HFFc6 (cell line): ENCODE measurements around the gene SMO. TPM values are rescaled to one million over a fixed set of nuclear protein-coding genes. Genes with fewer than 3 reads are reported as not detected.

Experiments used
- DNase-seq: peaks from one replicate; pipeline ENCODE4 v3.0.0-alpha.2; 2018
- H3K27ac Mint-ChIP-seq: 2 replicates; pipeline ENCODE4 v1.8.0; 2020; ENCODE audit warnings: mild to moderate bottlenecking, mixed read lengths
- H3K27me3 Mint-ChIP-seq: 2 replicates; pipeline ENCODE4 v1.8.0; 2021; ENCODE audit warnings: mild to moderate bottlenecking, moderate library complexity, mixed read lengths; ENCODE audit not compliant: insufficient read depth
- H3K36me3 Mint-ChIP-seq: 2 replicates; pipeline ENCODE4 v1.8.0; 2021; ENCODE audit warnings: low read depth, mixed read lengths
- H3K4me1 Mint-ChIP-seq: 2 replicates; pipeline ENCODE4 v1.8.0; 2020; ENCODE audit warnings: low read depth, mixed read lengths
- H3K4me3 Mint-ChIP-seq: 2 replicates; pipeline ENCODE4 v1.8.0; 2020; ENCODE audit warnings: mild to moderate bottlenecking, moderate library complexity, mixed read lengths
- H3K9me3 Mint-ChIP-seq: 2 replicates; pipeline ENCODE4 v1.8.0; 2020; ENCODE audit warnings: mild to moderate bottlenecking, mixed read lengths
- total RNA-seq, 6 experiments: library from RNA; stranded (reverse); fragmentation: NEBNext Ultra II Directional; extraction: Animal tissue kit (Norgen Biotek cat#: 25700); gene quantifications; 2 replicates in 1 of 6; 3 replicates in 5 of 6; pipeline ENCODE4 v1.2.3, GENCODE V29; 2021
- TF ChIP-seq, protein P1 (sequence below): fragments of 200-600 bp; sonication (generic); IDR thresholded peaks from 2 replicates; pipeline ENCODE4 v1.5.0; 2021; ENCODE audit warnings: antibody characterized with exemption, mild to moderate bottlenecking

SMO gene
- total RNA-seq, 6 experiments from 2014 or later, result 0.09 to 0.57 (median 0.17) TPM

- Mint-ChIP-seq H3K9me3 (no peaks in the 10 kb centered on the region), H3K27me3 (peaks cover 2% of the 10 kb centered on the region), H3K27ac (peak within 1 kb of the TSS; percentile 99), H3K36me3 (no peaks in the 10 kb centered on the region), H3K4me1 (peaks cover 24% of the 10 kb centered on the region), H3K4me3 (peak within 1 kb of the TSS; percentile 97)
- TF ChIP-seq, protein P1, sequence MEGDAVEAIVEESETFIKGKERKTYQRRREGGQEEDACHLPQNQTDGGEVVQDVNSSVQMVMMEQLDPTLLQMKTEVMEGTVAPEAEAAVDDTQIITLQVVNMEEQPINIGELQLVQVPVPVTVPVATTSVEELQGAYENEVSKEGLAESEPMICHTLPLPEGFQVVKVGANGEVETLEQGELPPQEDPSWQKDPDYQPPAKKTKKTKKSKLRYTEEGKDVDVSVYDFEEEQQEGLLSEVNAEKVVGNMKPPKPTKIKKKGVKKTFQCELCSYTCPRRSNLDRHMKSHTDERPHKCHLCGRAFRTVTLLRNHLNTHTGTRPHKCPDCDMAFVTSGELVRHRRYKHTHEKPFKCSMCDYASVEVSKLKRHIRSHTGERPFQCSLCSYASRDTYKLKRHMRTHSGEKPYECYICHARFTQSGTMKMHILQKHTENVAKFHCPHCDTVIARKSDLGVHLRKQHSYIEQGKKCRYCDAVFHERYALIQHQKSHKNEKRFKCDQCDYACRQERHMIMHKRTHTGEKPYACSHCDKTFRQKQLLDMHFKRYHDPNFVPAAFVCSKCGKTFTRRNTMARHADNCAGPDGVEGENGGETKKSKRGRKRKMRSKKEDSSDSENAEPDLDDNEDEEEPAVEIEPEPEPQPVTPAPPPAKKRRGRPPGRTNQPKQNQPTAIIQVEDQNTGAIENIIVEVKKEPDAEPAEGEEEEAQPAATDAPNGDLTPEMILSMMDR, result no peak
- DNase-seq, result peak; percentile 94
Observed at GRCh38 chr7:129224251-129225205, 36.1 kb downstream of the SMO start, which contains the start of gene AHCYL2. Gene AHCYL2, plus strand, starts transcription at chr7:129225030.

DNA sequence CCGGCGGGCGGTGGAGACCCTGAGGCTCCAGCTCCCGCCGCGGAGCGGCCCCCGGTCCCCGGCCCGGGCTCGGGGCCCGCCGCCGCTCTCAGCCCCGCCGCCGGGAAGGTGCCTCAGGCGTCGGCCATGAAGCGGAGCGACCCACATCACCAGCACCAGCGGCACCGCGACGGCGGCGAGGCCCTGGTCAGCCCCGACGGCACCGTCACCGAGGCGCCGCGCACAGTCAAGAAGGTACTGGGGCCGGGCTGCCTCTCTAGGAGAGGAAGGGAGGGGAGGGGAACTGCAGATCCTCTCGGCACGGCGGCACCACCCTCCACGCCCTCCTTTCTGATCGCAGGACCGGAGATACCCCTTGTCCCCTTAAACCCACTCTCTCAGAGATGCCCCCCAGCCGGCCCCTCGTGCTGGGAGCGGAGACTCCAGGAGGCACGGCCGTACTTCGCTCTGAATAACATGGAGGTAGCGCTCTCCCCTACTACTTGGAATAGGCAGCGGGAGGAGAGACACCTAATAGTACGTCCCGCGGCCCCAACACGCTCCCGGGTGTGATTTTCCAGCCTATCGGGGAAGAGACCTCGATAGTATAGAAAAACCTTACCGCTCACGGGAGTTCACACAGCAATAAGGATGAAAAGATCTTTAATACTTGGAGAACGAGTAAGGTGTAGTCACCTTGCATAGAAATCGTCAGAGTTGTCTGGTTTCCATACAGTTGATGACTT lies 36.9 kb downstream of the SMO start:
- TF ChIP-seq, protein P1, result no peak
- DNase-seq, result peak; percentile 32
- Mint-ChIP-seq H3K4me1 (peaks cover 24% of the 10 kb centered on the region), H3K27ac (peak overlapping the region; percentile 77), H3K36me3 (no peaks in the 10 kb centered on the region), H3K4me3 (peak overlapping the region; percentile 97), H3K9me3 (no peaks in the 10 kb centered on the region), H3K27me3 (no peaks in the 10 kb centered on the region; the same call in 1 of the 2 replicates)

DNA sequence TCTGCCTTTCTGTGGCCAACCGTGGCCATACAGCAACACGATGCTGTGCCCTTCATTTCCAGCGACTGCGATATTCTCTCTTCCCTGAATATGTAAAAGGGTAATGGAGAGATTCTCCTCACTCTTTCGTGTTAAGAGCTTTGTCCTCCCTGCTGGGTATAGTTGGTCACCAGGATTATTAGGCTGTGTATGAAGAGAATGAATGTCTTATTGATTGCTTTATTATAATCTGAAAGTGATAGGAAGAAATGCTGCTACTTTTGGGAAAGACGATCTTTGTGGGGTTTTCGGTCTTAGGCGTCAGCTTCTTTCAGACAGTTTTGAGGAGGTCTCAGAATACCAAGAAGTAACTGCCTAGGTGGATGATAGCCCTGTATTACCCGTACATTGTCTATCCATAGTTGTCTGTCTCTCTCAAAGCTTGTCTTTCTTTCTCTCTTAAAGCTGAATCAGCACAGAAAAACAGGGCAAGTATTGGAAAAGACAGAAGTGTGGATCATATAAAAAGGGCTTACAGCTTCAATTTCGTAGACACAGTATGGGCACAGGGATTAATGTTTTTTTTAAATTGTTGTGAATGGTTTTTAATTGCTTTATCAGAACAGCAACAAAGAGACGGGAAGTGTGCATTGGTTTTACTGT lies 37.6 kb downstream of the SMO start:
- H3K4me3 Mint-ChIP-seq, result peak overlapping the region; percentile 97
- peaks cover 24% of the 10 kb centered on the region for H3K4me1 Mint-ChIP-seq
- no peaks in the 10 kb centered on the region; the same call in 1 of the 2 replicates for H3K27me3 Mint-ChIP-seq
- TF ChIP-seq, protein P1, result no peak
- H3K27ac Mint-ChIP-seq, result peak overlapping the region; percentile 77
- no peaks in the 10 kb centered on the region for H3K36me3 Mint-ChIP-seq
- no peak for DNase-seq
- no peaks in the 10 kb centered on the region for H3K9me3 Mint-ChIP-seq

DNA sequence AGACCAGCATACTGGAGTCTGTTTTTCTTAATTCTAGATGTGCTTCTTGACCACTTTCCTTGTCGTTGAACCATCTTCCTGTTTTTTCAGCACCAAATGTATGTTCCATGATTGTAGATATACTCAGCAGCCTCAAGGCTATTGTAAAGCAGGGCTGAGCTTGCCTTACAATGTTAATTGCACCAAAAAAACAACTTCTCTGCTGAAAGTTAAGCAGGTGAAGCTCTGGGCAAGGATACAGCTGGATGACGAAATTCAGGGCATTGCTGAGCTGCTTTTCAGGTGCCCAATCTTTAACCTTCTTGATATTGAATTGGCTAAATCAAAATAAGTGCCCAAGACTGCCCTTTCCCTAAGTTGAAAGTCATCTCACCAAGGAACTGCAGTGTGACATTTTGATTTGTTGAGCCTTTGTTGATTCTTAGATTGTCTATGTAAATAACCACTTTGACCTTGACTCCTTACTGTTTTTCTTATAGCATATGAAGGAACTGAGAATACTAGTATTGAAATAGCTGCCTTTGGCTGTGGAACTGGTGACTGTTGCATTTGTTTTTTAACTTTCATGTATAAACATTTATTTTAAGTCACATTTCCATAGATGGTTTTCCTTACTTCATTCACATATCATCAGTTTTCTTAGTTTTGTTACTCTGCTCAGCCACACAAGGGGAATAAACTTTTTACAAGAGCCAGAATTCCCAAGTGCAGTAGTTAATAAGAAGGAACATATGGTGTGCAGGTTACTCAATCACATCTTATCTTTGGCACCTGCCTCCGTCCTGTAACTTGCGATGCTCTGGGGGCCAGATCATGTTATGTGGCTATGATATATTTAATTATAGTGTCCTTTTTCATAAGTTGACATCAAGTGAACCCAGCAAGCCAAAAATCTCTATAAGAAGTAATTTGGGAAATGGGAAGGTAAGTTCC lies 39.5 kb downstream of the SMO start:
- H3K36me3 Mint-ChIP-seq, result no peaks in the 10 kb centered on the region
- no peaks in the 10 kb centered on the region for H3K27me3 Mint-ChIP-seq
- peaks cover 17% of the 10 kb centered on the region for H3K4me1 Mint-ChIP-seq
- TF ChIP-seq, protein P1, result no peak
- no peak overlapping the region for H3K4me3 Mint-ChIP-seq
- no peaks in the 10 kb centered on the region for H3K9me3 Mint-ChIP-seq
- DNase-seq, result no peak
- H3K27ac Mint-ChIP-seq, result no peak overlapping the region
